Activated gamma-delta T cell treated with Interleukin-2 at 50 U/mL for 16 hours (primary cell): ENCODE data around the gene EPHA6.

Experiments
- DNase-seq: peaks from one replicate; pipeline ENCODE4 v3.0.0-alpha.2; 2020

EPHA6 gene

DNA sequence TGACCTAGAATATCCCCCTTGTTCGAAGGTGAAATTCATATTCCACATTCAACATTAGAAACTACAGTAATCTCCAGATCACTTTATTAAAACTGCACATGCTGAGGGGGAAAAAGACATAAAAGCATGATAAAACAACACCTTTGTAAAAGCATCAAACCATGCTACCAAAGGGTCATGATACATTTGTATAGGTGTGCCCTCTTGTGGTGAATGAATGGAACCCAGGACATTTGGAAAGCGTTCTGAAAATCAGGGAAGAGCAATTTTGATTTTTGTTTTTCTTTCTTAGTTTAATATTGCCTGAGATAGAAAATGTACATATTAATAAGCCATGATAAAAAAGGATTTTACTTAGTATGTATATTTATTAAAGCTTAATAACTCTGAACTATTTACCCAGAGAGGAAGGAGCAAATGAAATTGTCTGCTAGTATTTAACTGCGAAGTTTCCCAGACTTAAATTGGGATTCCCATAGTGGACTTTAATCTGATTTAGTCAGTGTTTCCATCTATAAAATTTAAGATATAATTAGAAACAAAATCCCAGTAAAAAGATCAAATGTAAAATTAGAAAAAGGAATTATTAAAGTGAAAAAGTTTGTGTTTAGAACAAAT, 844.4 kb downstream of the EPHA6 start:
- DNase-seq = no peak

GRCh38 chr3:97662264-97662663, 847.9 kb downstream of the EPHA6 start:
- no peak for DNase-seq

DNA sequence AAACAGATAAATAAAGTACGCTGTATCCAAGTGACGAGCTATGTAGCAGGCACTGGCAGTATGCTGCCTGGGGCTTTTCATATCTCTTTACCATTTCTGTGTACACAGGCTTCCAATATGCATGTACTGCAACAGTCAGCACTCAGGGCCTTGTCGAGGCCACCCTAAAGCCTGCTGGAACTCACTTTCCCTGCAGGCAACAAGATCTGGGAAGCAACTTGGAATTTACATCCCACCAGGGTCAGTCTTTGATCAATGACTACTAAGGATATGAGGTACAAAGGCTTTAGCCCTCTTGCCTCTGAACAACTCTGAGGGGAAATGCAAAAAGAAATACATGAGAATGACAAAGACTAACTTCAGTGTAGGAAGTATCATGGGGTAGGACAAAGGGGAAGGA, 848.4 kb downstream of the EPHA6 start:
- no peak for DNase-seq

- no peak for DNase-seq
These were observed 851.5 kb downstream of the EPHA6 start for GRCh38 chr3:97665896-97666295.

DNA sequence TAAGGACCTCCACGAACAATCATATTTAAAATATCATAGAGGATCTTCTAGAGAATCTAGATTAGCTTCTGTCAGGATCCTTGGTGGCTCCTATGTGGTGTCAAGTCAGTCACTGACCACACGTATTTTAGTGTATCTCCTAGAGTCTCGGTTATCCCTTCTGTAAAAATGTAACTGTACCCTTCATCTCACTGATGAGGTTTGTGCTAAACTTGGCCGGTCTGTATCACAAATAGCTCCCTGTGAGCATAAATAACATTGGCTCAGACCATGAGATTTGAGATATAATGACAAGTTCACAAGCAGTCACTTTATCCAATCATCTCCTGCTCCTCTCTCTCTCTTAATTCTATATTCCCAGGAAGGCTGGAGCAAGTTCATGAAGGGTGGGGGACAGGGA, 856.6 kb downstream of the EPHA6 start:
- no peak for DNase-seq

GRCh38 chr3:97673357-97673997, 859.1 kb downstream of the EPHA6 start:
- no peak for DNase-seq

DNA sequence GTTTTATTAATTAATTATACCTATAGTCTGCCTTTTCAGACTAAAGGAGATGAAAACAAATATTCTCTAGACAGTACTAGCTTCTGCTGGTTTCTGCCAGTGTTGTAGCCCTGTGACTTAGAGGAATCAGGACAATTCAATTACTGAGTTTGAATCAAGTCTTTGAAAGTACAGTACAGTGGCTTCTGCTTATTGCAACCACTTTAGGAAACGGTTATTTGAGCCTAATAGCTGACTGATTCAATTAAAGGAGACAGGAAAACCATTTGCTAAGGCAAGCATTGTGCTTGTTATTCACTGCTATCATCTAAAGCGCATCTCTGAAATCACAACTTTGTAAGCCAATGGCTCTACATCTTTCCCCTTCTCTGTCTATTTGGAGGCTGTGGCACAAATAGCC, 860.1 kb downstream of the EPHA6 start:
- no peak for DNase-seq

DNA sequence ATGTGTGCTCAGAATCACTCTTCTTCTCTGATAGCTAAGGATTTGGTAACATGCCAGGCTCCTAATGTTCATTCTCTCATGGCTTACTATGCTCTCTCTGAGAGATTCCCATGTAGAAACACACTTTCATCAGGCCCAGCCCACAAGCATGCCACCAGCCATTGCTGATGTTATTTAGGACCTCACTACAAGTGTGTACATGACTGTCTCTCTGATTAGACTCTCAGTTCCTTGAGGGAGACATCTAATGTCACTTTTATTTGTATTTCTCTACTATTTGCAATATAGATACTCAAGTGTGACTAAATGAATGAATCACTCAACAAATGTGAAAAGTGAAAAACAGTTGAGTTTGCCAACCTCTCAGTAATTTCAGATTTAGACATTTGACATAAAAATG, 865.8 kb downstream of the EPHA6 start:
- DNase-seq = no peak

DNA sequence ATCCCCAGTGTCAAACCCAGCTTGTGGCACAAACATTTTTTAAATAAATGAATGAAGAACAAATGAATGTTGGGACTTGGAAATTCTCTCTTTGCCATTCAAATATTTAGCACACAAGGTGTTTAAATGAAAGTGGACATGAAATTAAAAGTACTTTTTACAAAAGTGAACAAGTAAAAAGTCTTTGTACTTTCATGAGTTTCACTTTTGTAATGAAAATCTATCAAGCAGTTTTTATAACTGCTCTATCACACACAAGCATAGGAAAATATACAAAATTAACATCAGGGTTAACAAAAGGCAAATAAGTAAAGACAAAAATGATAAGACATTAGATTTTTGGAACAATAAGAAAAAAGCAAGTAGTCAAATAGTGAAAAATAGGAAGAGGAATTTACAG, 866.3 kb downstream of the EPHA6 start:
- no peak for DNase-seq

DNA sequence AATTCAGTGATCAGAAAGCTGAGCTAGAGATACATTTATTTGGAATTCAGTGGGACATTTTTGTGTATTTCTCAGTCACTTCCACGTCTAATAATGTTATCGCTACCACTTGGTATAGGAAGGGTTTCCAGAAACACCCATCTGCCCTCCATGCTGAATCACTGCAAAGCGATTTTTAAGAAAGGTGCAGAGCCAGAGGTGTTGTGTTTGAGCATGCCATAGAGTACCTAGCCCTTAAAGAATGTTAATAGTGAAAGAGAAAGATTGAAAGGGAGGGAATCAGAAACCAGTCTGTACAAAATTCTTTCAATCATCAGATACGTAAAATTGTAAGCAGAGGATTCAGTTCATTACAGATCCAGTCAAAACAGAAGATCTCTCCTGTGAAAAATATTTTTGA, 870.1 kb downstream of the EPHA6 start:
- no peak for DNase-seq

GRCh38 chr3:97686258-97686657, 871.9 kb downstream of the EPHA6 start:
- DNase-seq = no peak

DNA sequence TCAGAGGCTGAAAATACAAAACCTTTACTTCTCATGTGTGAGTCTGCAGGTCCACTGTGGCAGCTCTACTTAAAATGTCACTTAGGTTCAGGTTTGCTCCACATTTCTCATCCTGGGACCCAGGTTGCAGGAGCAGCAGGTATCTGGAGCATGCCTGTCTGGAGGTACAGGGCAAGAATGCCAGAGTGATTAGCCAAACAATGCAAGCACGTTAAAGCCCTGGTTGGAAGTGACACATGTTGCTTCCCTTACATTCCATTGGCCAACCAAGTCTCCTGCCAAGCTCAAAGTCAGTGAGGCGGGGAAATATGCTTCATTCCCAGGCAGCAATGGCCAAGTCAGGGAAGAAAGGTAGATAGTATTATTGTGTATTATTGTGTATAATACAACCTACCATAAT, 873.3 kb downstream of the EPHA6 start:
- no peak for DNase-seq

DNA sequence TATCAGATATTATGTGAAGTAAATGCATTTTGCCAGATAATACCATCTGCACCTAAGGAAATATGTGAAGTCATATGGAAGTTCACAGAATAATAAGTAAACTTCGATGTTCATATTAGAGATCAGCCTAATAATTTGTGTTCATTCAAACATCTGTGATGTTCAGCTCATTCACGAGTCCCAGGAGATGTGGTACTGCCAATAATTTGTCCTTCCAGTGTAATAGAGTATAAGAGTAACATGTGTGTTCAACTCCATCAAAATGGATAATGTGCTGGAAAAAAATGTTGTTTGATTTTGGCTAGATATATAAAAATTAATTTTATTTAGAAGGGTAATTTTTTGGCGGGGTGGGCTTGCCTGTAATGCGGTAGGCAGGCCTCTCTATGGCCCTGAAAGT, 874.7 kb downstream of the EPHA6 start:
- DNase-seq = no peak

DNA sequence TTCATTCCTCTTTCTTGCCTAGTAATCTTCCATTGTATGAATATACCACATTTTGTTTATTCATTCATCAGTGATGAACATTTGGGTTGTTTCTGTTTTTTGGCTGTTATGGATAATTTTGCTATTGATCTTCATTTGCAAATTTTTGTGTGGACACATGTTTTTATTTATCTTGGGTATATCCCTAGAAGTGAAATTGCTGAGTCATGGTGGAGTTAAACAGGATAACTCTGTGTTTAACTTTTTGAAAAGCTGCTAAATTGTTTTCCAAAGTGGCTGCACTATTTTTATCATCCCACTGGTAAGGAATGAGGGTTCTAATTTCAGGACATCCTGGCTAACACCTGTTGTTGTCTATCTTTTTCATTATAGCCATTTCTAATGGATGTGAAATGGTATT, 875.6 kb downstream of the EPHA6 start:
- no peak for DNase-seq

DNA sequence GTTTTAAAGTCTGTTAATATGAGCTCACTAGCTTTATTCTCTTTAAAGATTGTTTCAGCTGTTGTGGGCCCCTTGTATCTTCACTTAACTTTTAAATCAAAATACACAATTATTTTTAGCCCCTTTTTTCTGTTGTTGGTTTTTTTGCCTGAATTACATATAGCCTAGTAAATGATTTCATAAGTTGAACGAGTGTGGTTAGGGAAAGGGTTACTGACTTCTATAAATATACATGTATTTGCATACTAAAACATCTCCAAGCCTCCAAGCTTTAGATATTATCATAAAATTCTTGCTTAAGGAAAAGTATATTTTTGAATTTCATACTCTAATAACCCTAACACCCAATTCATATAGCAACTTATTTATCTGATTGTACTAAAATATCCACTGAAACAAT, 877.0 kb downstream of the EPHA6 start:
- DNase-seq = no peak

- no peak for DNase-seq
These were observed 878.0 kb downstream of the EPHA6 start for GRCh38 chr3:97692389-97692788.

GRCh38 chr3:97692831-97693230, 878.4 kb downstream of the EPHA6 start:
- no peak for DNase-seq

- DNase-seq = no peak
These were observed 880.5 kb downstream of the EPHA6 start for GRCh38 chr3:97694876-97695275.

- DNase-seq = no peak
These were observed 884.3 kb downstream of the EPHA6 start for GRCh38 chr3:97698691-97699090.

DNA sequence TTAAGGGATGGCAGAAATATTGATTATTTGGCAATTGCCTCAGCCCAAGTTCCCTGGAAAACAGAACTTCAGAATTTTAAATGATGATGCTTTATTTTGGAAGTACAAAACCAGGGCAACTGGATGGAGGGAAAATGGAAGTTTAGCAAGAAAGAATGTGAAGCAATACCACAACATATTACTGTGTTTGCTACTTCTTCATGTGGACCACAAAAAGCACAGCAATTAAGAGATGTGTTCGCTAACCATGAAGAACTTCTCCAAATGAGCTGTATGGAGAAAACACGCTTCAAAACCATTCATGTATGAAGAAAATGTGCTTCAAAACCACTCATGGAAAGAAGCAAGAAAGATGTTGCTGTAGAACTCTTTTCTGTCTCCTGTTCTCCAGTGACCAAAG, 885.5 kb downstream of the EPHA6 start:
- DNase-seq = no peak

GRCh38 chr3:97705764-97706163, 891.4 kb downstream of the EPHA6 start:
- DNase-seq = no peak

GRCh38 chr3:97706226-97706625, 891.8 kb downstream of the EPHA6 start:
- DNase-seq = no peak

DNA sequence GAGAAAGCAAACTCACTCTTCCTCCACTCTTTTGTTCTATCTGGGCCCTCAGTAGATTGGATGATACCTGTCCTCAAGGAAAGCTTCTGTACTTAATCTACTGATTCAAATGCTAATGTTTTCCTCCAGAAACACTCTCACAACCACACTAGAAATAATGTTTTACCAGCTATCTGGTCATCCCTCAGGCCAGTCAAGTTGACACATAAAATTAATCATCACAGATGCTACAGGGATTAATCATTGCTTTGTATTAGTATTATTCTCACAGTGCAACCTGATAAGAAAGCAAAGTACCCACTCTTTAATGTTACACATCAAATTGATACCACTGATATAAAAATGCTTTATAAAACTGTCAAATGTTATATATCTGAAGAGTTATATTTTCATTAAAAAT, 897.3 kb downstream of the EPHA6 start:
- no peak for DNase-seq

GRCh38 chr3:97712919-97713318, 898.5 kb downstream of the EPHA6 start:
- DNase-seq = no peak

- no peak for DNase-seq
These were observed 899.2 kb downstream of the EPHA6 start for GRCh38 chr3:97713634-97714033.
